ENCODE measurements around the gene PRPF40B.

GRCh38 chr12:49622501-49623141 lies 740 bp upstream of the PRPF40B start:
- TF ChIP-seq POLR2A (IDR thresholded peaks at IDR 0.05), result no peak
- no peak for TF ChIP-seq CTCF (IDR thresholded peaks at IDR 0.05)

All from breast epithelium (tissue), 3 donors.